ENCODE results near the gene HES7.
A peak's percentile ranks its signal among the peaks of the same experiment; 100 is the strongest.

HES7 gene

GRCh38 chr17:8142887-8143580, 19.1 kb upstream of the HES7 start:
- DNase-seq (ENCODE audit: low spot score): no peak

- DNase-seq (ENCODE audit: low spot score): no peak
These were observed 18.4 kb upstream of the HES7 start for GRCh38 chr17:8142158-8142886.

- no peak for DNase-seq (ENCODE audit: low spot score)
These were observed 17.8 kb upstream of the HES7 start for GRCh38 chr17:8141741-8142140.

DNA sequence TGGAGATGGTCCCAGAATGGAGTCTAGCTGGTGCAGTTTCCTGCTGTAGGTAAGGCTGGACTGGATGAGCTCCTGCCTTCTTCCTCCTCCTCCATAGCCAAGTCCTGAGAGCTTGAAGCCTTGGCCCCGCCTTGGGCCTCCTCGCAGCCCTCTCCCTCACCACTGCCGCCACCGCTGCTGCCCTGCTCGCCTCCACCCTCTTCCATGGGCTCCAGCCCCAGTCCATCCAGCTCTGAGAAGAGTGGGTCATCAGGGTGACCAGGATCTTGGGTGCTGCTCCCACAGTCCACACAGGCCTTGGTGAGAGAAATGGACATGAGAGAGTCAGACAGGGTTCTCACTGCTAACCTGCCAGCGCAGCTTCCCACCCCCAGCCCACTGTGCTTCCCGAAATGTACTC, 17.1 kb upstream of the HES7 start:
- no peak for DNase-seq (ENCODE audit: low spot score)

GRCh38 chr17:8140065-8141029, 16.4 kb upstream of the HES7 start:
- DNase-seq (ENCODE audit: low spot score): no peak

GRCh38 chr17:8138672-8139371, 14.9 kb upstream of the HES7 start:
- DNase-seq (ENCODE audit: low spot score): peak; percentile 91

GRCh38 chr17:8138374-8138671, 14.4 kb upstream of the HES7 start:
- DNase-seq (ENCODE audit: low spot score): no peak

GRCh38 chr17:8137645-8138373, 13.9 kb upstream of the HES7 start:
- no peak for DNase-seq (ENCODE audit: low spot score)

DNA sequence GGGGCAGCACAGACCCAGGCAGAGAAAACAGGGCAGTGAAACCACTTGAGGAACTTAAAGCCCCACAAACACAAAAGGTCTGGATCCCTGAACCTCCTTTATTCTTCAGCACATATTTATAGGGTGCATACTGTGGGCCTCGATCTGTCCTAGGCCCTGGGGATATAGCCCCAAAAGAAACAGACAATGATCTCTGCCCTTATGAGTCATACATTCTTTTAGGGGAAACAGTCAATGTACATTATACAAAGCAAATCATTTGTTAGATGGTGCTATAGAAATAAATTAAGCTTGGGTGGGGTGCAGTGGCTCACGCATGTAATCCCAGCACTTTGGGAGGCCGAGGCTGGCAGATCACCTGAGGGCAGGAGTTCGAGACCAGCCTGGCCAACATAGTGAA, 10.0 kb upstream of the HES7 start:
- DNase-seq (ENCODE audit: low spot score): no peak

DNA sequence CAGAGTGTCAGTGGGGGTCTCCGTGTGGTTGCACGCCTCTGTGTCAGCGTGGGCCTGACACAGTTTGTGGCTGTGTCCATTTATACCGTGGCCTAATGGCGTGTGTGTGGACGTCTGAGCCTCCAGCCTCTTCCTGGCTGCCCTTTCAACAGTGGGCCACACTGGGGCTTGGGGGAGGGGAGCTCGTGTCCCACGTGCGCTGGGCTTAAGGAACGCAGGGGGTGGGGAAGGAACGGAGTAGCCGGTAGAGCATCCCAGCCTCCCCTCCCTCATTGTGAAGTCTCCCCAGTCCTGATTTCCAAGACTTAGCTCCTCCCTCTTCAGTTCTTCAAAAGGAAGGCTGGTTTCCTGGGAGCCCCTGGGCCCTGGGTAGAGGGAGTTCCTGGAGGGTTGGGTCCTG, 9.5 kb upstream of the HES7 start:
- DNase-seq (ENCODE audit: low spot score): no peak

GRCh38 chr17:8131844-8132441, 8.0 kb upstream of the HES7 start:
- DNase-seq (ENCODE audit: low spot score): peak; percentile 57

GRCh38 chr17:8128125-8128784, 4.3 kb upstream of the HES7 start:
- no peak for DNase-seq (ENCODE audit: low spot score)

GRCh38 chr17:8126491-8127066, 2.7 kb upstream of the HES7 start:
- peak; percentile 47 for DNase-seq (ENCODE audit: low spot score)

GRCh38 chr17:8125947-8126490, 2.1 kb upstream of the HES7 start:
- peak; percentile 41 for DNase-seq (ENCODE audit: low spot score)

DNA sequence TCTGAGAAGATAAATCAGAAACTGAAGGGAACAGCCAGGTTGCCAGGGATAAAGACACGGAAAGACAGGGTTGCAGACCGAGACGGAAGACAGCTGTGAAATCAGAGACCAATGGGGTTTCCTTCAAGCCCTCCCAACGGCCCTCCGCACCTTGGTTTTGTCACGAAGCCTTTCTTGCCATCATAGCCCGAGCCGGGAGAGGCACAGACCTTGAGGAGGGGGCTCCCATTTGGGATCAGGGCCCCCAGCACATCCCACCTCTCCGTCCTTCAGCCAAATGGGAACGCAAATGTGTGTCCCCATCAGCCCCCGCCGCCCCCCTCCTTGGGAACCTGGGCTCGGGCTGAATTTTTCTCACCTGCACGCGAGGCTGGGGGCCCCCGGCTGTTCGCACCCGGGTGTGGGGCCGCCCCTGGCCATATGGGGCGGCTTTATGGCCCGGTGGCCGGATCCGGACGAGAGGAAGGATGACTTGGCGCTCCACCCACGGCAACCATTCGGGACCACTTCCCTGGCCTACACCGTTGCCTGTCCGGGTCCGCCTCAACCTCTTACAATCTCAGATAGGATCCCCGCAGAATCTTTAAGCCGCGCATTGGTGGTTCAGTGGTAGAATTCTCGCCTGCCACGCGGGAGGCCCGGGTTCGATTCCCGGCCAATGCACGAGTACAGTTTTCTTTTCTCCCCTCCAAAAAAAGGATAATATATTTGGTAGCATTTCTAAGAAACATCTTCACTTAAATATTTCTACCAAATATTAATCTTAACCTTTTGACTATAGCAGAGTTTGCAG, 1.4 kb upstream of the HES7 start:
- DNase-seq (ENCODE audit: low spot score): peak; percentile 75

- DNase-seq (ENCODE audit: low spot score): no peak
These were observed 646 bp upstream of the HES7 start for GRCh38 chr17:8124350-8125153.

GRCh38 chr17:8122924-8123694, 797 bp downstream of the HES7 start:
- no peak for DNase-seq (ENCODE audit: low spot score)

All from AG08396 (cell line).